ENCODE measurements around the gene OXTR.

The OXTR gene

DNA sequence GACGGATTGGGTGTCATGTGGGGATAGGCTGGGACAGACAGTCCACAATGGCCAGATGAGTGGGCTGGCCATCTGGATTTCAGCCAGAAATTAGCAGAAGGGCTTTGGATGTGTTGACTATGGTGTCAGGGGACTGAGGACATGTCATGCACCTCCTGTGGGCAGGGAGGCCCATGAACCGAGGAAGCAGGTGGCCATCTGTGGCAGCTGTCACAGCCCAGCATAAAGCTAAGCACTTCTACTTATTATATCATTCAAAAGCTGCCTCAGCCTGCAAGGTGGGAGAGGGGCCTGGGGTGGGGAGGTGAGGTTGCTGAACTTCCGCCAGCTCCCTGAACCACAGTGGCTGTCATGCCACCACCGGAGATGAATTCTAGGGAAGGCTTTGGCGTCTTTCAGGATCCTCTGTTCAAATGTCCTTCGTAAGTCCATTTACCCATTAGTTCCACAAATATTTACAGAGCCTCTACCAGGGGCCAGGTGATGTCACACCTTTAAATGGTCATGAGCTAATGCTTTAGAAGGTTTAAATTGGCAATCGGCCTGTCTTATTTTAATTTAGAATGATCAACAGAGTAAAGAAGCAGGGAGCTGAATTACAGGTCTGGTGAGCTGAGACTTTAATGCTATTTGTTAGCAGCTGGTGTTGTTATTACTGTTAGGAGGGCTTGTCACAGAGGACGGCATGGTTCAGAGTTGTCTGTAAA is 59.5 kb downstream of the OXTR start:
- DNase-seq: no peak

DNA sequence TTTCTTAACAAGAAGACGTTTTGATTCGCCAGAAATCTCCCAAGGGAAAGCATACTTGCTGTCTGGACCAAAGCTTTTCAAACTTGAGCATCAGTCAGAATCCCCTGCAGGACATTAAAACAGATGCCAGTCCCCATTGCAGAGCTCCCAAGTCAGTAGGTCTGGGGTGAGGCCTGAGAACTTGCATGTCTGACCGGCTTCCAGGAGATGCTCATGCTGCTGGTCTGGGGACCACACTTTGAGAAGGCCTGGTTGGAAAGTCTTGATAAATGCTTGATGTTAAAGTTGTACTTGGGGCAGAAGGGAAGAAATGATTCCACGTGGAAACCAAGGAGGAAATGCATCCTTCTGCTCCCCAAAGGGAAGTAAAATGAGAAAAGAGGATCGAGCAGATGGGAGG is 60.1 kb downstream of the OXTR start:
- DNase-seq: no peak

DNA sequence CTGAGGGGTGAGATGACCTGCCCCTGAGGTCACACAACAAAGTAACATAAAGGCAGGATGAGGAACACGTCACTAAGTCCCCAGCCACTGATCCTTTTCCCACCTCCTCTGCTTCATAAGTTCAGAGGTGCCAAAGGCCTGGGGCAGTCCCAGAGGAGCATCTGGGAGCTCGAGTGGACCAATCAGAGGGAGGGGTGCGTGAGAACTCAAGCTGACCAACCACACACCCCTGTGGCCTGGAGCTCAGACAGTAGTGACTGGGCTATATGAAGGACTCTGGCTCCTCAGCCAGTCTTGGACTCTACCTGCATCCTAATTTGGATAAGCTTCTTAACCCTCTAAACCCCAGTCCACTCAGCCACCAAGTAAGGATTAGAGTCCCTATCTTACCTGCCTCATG is 63.8 kb downstream of the OXTR start:
- DNase-seq: no peak

DNA sequence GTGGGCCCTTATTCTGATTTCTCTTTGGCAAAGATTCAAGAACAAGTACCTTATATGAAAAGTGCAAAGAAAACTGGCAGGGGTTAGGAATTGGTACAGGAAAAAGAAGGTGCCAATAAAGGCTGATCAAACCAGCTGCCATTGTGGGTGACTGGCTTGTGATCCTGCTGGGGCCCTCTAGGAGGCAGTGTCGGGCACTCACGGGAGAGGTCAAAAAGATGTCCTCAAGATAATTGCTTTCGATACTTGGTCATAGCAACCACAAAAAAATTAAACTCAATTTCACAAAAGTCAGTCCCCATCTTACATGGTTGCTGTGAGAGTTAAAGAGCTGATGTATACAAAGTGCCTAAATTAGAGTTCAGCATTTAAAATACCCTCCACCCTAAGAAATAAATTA is 66.9 kb downstream of the OXTR start:
- no peak for DNase-seq

Measured in MV-4-11 (cell line).